Brain pericyte (primary cell): ENCODE measurements around the gene RGS6.

ENCODE experiments used
- DNase-seq: peaks from one replicate; pipeline ENCODE4 v3.0.0-alpha.2; 2012; ENCODE audit warnings: low read depth, low spot score

The RGS6 gene

DNA sequence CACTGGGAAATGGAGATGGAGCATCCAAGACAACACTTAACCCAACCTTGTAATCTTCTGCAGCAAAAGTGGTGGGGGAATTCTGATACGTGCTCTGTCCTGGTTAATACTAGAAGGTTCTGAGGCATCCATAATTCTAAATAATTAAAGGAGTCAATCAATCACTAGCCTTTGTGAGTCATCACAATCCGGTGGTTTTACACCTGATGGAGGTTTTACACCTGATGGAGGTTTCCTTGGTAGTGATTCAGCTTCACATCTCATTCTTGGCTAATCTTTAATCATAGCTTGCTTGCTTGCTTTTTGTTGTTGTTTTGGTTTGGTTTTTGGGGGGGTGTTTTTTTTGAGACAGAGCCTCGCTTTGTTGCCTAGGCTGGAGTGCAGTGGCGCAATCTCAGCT lies 618.3 kb downstream of the RGS6 start:
- no peak for DNase-seq

DNA sequence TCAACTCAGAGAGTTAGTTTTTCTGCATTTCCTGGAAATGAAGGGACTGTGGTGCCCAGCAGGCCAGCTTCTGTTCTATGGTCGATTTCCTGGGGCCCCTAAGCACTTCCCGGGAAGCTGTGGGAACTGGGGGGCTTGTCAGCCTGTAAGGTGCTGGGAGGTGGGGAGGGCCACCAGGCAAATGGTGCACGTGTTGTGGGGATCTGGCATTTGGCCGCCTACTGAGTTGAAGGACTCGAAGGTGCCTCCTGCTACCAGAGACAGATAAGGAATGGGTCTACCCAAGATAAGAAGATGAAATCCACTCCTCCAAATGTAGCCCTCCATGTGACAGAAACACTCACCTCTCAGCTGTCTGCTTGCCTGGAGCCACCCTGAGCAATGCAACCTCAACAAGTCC lies 620.0 kb downstream of the RGS6 start:
- DNase-seq, result no peak

DNA sequence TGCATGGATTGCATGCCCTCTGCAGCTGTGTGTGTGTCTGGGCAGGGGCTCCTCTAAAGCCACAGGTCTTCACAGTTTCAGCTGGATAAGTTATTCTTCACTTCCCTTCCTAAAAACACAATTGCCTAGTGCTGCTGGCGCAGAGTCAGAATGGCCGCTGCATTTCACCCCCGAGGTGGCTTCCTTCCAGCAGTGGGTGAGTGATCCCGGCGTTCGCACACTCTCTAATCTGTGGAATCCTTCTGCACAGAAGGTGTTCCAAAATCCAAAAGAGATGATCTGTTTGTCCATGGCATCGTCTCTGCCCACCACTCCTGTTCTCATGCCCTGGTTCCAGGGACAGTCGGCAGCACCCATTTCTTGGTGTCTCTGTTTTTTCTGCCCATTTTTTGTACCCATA lies 620.9 kb downstream of the RGS6 start:
- no peak for DNase-seq

DNA sequence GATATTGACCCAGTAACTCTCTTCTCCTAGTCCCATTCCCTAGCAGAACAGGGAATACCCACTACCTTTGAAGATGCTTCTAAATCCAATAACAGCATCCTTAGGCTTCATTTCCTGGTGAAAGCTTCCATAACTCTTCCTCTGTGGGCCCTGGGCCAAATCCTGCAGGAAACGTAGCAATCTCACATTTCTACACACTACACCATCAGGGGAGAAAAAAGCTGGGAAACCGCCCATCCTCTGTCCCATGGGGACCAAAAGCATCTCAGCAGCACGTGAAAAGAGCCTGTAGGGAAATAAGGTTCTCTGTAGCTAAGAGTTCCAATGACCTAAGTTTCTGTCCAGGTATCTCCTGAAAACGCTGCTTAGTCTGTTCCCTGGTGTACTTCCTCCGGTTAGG lies 621.4 kb downstream of the RGS6 start:
- no peak for DNase-seq

DNA sequence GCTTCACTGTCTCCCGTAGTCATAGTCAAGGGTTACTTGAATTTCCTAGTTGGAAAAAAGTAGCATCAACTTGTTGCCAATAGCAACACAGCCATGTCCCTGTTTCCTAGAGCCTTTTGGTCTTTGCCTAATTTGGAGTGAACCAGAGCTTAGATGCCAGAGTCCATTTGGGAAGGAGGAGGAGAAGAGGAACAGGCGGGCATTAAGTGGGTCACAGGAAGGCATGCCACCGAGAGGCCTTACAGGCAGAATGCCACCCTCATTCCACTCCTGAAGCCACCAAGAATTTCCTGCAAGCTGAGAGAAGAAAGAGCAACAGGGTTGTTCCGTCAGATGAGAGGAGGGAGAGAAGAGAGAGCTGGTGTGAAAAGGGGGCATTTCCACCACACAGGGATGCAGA lies 622.2 kb downstream of the RGS6 start:
- DNase-seq, result no peak

DNA sequence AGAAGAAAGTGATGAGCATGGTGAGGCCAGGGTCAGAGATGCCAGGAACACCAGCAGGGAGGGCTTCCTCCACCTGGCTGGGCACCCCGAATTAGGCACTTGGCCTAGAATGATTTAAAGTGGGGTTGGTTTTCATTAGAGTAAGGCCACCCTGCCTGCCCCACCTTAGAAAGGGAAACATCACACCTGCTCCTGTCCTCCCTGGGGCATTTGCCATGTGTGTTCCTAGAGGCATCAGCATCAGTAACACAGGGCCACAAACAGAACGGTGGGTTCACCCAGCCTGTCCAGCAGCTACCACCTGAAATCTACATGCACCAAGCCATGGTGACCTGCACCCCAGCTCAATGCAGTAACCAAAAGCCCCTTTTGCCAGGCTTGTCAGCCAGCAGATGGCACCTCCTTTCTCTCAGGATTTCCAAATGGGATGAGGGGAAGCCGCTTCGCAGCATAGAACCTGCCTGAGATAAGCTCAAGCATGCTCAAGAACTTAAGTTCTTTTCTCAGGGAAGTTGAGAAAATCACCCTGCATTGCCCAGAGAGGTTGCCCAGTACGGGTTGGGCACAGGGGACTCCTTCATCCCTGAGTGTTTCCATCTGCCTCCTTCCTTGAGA lies 622.9 kb downstream of the RGS6 start:
- DNase-seq, result no peak

DNA sequence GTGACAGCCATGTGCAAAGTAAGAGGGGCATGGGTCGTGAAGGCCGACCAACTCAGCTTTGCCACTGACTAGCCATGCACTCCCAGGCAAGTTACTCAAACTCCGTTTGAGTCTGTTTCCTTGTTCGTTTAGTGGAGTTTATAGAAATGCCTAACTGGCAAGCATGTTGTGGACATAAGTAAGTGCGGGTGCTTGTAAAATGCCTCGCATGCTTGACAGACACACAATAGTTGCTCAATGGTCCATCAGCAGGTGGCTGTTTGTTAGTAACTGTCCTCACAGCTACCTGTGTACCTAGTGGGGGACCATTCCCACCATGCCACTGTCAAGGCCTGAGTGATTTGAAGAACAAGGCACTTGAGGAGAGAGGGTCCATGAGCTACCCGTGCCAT lies 623.4 kb downstream of the RGS6 start:
- no peak for DNase-seq

DNA sequence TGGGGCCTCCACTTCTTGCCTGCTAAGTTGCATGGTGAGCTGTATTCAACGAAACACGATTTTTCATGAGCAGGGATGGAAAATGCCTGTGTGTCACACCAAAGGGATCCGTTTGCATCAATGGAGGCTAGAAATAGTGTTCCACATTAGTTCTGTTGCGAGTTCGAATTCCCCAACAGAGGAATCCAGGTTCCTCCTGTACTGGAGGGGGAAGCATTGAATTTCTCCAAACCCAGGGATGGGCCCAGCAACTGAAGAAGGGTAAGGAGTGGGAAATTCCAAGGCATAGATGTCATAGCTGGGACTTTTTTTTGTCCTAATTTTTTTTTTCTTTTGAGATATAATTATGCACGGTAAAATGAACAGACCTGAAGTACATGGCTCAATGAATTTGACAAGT lies 625.4 kb downstream of the RGS6 start:
- no peak for DNase-seq

DNA sequence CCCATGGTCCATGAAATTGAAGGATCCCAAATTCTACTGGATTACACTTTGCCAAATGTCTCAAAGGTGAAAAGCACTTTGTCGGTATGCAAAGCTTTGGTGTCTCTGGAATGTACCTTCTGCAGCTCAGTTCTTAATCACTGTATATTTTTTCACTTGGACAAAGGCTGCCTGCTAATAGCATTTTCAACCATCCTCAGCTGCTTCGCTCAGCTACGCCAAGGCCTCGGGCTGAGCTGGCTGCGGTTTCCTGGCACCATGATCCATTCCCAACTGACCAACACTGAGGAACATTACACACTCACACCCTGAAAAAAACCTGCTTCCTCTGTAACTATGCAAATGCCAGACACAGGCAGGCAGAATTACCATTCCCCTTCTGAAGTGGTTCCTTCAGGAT lies 626.5 kb downstream of the RGS6 start:
- DNase-seq, result no peak

DNA sequence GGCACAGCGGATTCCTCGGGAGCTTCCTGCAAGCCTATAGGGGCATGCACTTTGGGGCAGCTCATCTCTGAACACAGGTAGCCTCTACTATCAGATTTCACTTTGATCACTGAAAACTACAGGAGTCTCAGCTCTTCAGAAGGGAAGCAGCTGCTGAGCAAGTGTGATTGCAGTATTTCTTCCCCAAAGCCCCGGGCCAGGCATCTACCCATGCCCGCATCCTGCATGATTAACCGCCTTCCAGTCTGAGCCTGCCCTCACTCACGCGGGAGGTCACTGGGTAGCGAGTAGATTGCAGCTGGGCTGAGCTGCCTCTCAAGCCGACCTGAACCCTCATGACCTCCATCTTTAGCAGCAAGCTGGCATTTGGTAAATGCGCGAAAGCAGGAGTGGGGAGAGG lies 627.0 kb downstream of the RGS6 start:
- DNase-seq, result no peak

DNA sequence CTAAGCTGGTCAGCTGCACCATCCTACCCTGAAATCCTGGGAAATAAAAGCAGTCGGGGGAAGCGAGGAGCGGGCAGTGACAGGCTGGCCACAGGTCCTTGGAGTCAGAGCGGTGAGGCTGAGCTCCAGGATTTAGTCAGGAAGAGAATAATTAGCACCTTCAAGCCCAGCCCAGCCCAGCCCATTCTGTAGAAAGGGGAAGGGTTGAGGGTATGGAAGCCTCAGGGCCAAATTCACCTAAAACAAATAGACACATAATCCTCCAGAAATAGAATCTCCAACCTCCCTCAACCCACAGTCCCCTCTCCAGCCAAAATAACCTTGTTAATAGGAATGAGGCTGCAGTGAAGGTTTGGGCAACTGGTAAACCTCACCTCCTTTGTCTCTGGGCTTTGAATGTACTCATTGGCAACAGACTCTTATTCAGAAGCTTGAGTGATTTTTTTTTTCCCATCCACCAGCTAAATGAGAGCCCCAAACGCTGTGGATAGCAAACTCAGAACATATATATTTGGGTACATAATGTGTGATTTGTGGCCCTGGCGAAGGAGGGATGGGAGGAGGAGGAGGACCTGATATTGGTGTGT lies 627.5 kb downstream of the RGS6 start:
- no peak for DNase-seq

DNA sequence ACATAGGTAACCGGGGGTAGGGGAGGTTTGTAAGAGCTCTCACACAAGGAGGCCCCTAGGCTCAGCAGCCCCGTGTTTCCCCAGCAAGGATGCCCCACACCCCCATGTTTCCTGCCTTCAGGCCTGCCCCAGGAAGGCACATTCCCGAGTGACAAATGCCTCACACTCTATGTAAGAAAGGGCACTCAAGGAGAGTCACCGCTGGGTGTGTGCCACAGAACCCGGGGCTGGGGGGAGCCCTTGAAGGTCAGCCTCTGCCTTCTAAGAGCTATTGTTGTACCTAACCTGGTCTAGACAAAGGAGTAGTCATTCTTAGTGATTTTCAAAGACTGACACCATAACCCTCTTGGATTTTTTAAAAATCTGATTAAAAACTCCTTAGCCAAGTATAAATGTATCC lies 628.1 kb downstream of the RGS6 start:
- DNase-seq, result no peak

DNA sequence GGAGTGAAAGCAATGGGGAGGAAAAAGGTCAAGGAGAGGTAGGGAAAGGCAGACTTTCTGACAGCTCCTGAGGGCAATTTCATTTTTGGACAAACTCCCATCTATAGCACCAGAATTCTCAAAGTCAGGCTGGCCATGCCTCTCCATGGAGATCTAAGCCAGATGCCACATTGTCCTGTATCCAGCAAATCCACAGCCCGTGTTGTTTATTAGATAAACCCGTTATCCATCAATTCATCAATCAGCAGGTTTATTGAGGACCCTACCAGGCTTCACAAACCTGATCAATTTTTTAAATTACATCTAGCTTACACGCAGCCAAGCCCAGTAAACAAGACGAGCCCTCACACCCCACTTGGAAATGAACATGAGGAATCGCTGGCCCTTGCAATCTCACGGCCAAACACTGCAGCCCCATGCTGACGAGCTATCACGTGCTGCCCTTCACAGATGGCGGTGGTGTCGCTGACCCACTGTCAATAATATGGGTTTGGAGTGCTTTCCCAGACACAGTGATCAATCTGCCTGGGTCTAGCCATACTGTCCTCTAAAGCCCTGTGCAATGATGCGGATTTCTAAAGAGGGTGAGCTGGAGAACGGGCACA lies 628.8 kb downstream of the RGS6 start:
- no peak for DNase-seq

DNA sequence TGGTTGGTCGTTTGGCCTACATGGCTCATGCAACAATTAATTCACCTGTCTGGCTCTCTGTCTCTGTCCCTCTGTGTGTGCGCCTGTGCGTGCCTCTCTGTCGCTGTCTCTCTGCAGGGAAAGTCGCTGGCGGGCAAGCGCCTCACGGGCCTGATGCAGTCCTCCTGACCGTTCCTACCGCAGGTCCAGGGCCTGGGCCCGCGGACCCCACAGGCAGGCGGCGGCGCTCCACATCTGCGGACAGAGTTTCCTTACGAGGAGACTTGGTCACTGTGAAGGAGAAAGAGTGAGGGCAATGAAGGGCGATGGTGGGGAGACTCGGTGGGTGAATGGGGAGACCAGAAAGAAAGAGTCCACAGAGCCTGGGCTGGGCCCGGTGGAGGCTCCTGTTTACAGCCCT lies 630.1 kb downstream of the RGS6 start:
- DNase-seq, result no peak

DNA sequence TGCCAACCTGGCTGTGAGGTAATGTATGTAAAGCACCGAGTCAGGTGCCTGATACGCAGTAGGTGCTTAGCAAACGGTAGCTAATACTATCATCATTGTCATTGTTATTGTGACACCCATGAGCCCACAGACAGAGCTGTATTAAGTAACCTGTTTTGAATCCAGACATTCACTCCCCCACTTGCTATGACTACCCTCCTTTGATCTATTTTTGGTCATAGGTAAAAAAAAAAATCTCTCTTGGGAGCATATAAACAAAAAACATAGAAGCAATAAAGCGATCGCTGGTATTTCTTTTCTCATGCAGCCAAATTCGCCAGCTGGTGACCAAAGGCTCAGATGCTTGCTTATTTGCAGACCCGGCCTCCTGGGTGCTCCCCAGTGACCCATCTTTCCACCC lies 631.4 kb downstream of the RGS6 start:
- DNase-seq, result no peak

DNA sequence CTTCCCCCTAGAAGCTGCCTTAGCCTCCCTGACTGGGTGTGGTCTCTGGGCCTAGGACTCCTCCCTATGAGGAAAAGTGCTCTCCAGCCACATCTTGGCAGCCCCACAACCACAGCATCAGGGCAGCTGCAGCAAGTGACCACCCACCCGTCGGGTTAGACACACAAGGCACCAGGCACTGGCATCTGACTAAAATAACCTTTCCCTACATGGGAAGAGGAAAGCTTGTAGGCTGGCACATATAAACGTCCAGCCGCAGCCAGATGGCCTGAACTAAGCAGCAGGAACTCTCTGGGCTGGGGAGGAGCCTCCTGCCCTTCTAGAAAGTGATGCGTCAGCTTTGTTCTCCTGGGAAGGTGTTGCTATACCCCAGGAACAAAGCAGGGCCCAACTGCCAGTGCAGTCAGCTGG lies 632.9 kb downstream of the RGS6 start:
- DNase-seq, result no peak

DNA sequence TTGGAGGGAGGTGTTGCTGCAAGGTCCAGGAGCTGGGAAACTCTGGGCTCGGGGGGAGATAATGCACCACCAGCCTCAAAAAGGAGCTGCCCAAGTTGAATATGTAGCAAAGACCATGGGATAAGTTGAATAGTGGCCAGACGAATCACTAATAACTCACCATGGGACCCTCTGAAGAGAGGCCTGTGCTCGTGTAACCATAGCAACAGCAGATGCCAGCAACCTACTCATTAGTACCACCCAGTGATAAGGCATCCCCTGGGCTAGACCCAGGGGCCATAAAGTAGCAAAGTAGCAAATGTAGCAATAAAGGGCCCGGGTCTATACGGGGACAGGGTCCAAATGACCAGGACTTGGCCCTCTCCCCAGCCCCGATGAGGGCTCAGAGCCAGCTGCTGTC lies 633.7 kb downstream of the RGS6 start:
- DNase-seq, result no peak

DNA sequence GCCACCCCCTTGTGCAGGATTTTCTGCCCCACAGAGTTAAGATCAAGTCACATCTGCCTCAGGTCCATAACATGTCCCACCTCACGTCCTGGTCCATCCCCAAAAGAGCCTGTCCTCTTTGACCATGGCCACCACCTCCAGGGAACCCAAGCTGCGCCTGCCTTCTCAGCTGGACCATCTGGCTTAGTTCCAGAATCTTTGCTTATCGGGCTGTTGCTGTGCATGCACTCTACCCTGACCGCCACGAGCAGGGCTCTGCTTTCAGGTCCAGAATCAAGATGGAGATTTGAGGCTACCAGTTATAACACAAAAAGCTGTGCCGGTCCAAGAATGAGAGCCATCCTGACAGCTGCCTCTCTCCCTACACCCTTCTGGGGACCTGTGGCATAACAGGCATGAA lies 635.0 kb downstream of the RGS6 start:
- DNase-seq, result no peak

DNA sequence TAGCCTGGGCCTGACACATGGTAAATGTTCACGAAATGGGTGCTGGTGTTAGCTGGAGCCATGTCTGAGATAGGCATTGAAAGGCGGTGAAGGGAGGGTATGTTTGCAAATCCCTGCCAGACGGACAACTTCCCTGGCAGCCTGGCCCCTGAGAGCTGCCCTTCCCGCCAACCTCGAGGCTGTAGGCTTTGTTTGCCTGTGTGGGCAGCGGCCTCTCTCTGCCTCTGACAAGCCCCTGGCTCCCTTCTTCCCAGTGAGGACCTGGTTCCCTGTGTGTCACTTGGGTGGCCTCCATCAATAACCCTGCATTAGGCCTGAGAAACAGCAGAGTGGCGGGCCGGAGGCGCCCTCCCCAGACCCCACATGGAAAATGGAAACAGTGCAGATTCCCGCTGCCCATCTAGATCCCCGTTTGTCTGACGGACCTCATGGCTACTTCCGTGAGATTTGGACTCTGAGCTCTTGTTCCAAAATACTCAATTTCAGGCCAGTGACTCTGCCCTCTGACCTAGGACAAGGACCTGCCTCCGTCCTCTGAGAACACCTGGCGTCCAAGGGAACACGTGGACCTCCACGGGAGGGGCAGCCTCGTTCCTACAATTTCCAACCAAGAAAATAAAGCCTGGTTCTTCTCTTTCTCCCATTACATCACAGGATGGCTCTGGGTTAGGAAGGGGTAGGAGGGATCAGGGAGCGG lies 636.2 kb downstream of the RGS6 start:
- DNase-seq, result no peak

DNA sequence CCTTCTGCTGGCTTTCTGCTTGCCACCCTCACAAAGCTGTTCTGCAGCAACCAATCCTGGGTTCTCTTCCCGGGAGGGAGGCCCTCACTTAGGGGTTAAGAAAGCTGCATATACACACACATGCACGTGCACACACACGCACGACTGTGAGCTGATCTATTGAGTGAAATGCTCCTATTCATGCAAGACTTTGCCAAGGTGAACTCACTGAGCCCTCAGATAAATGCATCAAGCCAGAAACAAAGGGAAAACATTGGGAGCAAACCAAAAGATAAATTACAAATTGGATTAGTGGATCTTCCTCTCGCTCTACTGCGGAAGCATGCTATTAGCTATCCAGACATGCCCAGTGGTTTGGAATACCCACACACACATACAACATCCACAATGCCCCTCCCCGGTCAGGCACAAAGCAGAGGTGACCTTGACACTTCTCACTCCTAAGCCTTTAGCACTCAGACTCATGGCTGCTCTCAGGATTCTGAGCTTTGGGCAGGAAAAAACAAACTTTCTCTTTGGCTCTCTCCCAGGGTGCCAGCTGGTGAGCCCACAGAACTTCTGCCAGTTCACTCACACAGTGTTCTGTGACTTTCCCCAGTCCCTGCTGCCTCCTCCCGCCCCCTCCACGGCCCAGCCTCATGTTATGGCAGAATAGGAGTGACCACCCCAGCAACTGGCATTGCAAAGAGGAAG lies 641.6 kb downstream of the RGS6 start:
- no peak for DNase-seq

DNA sequence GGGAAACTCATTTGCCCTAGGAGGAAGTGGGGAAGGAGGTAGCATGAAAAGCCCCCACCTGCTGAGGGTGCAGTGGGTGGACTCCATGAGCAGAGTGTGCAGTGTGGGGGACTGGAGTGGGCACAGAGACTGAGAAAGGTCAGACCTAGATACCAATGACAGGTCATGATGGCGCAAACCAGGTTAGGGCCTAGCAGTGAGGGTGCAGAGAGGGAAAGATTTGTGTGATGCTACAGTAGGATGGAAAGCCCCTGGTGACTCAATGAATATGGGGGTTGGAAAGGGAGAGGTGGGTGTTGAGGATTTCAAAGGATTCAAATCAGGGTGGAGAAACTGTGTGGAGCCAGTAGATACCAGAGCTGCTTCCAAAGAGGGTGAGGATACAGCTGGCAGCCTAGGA lies 642.5 kb downstream of the RGS6 start:
- DNase-seq, result no peak

DNA sequence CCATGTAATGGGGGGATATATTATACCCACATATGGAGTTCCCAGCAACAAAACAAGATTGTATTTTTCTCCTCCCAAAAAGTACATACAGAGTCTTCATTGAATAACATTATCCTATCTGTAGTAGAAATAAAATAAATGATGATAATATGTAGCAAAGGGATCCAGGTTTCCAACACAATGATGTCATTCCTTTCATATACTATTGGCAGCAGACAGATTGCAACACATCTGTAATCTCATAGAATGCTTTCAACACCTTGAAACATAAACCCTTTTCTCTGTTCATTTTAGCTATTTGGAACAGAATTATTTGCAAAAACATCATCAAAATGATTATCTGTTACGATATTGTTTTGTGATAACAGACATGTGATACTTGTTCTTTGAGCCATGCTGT lies 644.0 kb downstream of the RGS6 start:
- no peak for DNase-seq

DNA sequence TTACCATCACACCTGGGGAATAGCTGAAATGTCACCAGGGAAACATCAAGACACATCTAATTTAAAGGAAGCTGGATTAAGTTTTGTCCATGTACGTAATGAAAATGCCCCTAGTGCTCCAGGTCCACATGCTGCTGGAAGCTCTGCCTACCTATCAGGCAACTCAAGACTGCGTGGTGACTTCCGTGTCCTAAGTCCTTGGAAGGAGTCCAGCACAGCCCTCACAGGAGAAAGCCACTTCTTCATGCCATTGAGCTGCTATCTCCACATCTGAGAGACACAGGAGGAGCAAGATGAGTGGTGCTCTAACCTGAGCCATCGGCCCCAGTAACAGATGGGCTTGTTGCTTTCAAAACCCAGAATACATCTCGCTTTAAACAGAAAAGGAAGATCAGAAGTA lies 645.3 kb downstream of the RGS6 start:
- DNase-seq, result no peak
